Measurements from ENCODE around the gene CA7.

DNA sequence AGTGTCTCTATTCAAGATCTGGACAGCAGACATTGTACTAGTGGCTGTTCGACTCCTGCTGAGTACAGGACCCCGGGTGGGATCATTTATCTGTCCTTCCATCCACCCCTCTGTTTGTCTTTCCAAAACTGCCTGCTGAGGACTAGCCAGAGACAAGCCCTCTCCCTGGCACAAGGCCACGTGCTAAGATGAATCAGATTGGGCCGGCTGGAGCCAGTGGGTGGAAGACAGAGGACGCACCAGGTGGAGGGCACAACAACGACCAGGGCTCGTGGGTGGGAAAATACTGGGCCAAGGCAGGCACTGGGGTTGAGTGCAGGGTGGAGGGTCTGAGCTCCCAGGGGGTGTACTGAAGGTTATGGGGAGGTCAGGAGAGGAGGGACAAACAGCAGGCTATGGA lies 1.4 kb upstream of the CA7 start:
- TF ChIP-seq POLR2AphosphoS5 (IDR thresholded peaks at IDR 0.05) (no peak), CTCF (IDR thresholded peaks at IDR 0.05 in 8 of 11, conservative IDR thresholded peaks at IDR 0.05 in 3 of 11) (no peak), POLR2A (IDR thresholded peaks at IDR 0.05) (no peak)
